HepG2 (cell line): ENCODE data around the gene DLL3. TPM values are rescaled to one million over a fixed set of nuclear protein-coding genes. Genes with fewer than 3 reads are reported as not detected.

ENCODE experiments used
- BCL6 ChIP-seq: IDR thresholded peaks from 2 replicates; pipeline ENCODE4 v1.6.1; 2016; ENCODE audit warnings: missing genetic modification reagents, missing compliant biosample characterization
- KLF9 ChIP-seq: IDR thresholded peaks from 2 replicates; pipeline ENCODE4 v1.6.1; 2016; ENCODE audit warnings: low read depth
- RARG ChIP-seq: sonication (generic); formaldehyde crosslinking; IDR thresholded peaks from 2 replicates; pipeline ENCODE4 v1.4.0; 2020; ENCODE audit warnings: low read depth, mild to moderate bottlenecking, missing genetic modification reagents
- THAP11 ChIP-seq: IDR thresholded peaks from 2 replicates; pipeline ENCODE4 v1.6.1; 2016; ENCODE audit warnings: missing biosample characterization, missing genetic modification reagents
- THRA ChIP-seq: sonication (generic); formaldehyde crosslinking; IDR thresholded peaks from 2 replicates; pipeline ENCODE4 v1.4.0; 2020; ENCODE audit warnings: missing genetic modification reagents, borderline replicate concordance
- ZMYM2 ChIP-seq: sonication (generic); formaldehyde crosslinking; IDR thresholded peaks from 2 replicates; pipeline ENCODE4 v1.8.0; 2022; ENCODE audit warnings: mild to moderate bottlenecking, missing genetic modification reagents
- ZNF570 ChIP-seq: sonication (generic); formaldehyde crosslinking; IDR thresholded peaks from 2 replicates; pipeline ENCODE4 v1.4.0; 2020; ENCODE audit warnings: mild to moderate bottlenecking, missing genetic modification reagents, borderline replicate concordance
- ZNF644 ChIP-seq: IDR thresholded peaks from 2 replicates; pipeline ENCODE4 v1.6.1; 2016; ENCODE audit warnings: low read depth
- polyA plus RNA-seq, 8 experiments: library from polyadenylated mRNA; depleted of rRNA in 3 of 8; stranded (reverse) in 7 of 8; unstranded in 1 of 8; fragments of >200 nt; fragmentation: Illumina TruSeq in 4 of 8; extraction: Trizol in 4 of 8; gene quantifications; 2 replicates each; pipeline versions ENCODE4 v1.2.1 to v1.2.3, GENCODE V29; 2011 to 2016; ENCODE audit warnings: low read depth in 4 of 8, missing spikeins in 1 of 8, mixed read lengths in 1 of 8; ENCODE audit not compliant: insufficient read depth in 1 of 8
- total RNA-seq, 5 experiments: library from RNA; depleted of rRNA; stranded (reverse); fragments of >200 nt; fragmentation: Illumina TruSeq; extraction: Trizol; gene quantifications; 2 replicates each; pipeline ENCODE4 v1.2.3, GENCODE V29; 2016; ENCODE audit warnings: low read depth in 1 of 5
- TF ChIP-seq, protein P1 (sequence below): sonication (generic); formaldehyde crosslinking; IDR thresholded peaks from 2 replicates; pipeline ENCODE4 v1.4.0; 2020; ENCODE audit warnings: missing genetic modification reagents
- TF ChIP-seq, protein P2 (sequence below): sonication (generic); formaldehyde crosslinking; IDR thresholded peaks from 2 replicates; pipeline ENCODE4 v1.8.1; 2023; ENCODE audit warnings: missing genetic modification reagents, mild to moderate bottlenecking, borderline replicate concordance
- TF ChIP-seq, protein P3 (sequence below): sonication (generic); formaldehyde crosslinking; IDR thresholded peaks from 2 replicates; pipeline ENCODE4 v1.4.0; 2020; ENCODE audit warnings: missing genetic modification reagents
- TF ChIP-seq, protein P4 (sequence below): sonication (generic); formaldehyde crosslinking; IDR thresholded peaks from 2 replicates; pipeline ENCODE4 v1.5.0; 2020; ENCODE audit warnings: mild to moderate bottlenecking, low read depth, missing genetic modification reagents, borderline replicate concordance

The DLL3 gene
- total and polyA plus RNA-seq, 2 of the 13 experiments (the other 11 are each of a cell fraction or from before 2014, with no cell fraction given), result 0.35 to 0.55 TPM

GRCh38 chr19:39506944-39507714, 8.4 kb downstream of the DLL3 start (continued):
- TF ChIP-seq ZMYM2 (CRISPR knock-in tag) (0 out of 2 replicates have a peak, but pooled peaks have one; percentile 63), RARG (CRISPR knock-in tag) (no peak), THAP11 (peak; percentile 73), THRA (CRISPR knock-in tag) (no peak), KLF9 (CRISPR knock-in tag) (no peak), ZNF570 (CRISPR knock-in tag) (no peak), BCL6 (CRISPR knock-in tag) (no peak), ZNF644 (no peak)
- TF ChIP-seq, protein P1, sequence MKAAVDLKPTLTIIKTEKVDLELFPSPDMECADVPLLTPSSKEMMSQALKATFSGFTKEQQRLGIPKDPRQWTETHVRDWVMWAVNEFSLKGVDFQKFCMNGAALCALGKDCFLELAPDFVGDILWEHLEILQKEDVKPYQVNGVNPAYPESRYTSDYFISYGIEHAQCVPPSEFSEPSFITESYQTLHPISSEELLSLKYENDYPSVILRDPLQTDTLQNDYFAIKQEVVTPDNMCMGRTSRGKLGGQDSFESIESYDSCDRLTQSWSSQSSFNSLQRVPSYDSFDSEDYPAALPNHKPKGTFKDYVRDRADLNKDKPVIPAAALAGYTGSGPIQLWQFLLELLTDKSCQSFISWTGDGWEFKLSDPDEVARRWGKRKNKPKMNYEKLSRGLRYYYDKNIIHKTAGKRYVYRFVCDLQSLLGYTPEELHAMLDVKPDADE (CRISPR knock-in tag), result peak; percentile 99
- TF ChIP-seq, protein P2, sequence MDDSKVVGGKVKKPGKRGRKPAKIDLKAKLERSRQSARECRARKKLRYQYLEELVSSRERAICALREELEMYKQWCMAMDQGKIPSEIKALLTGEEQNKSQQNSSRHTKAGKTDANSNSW (CRISPR knock-in tag), result peak; percentile 93; the same call in 1 of the 2 replicates
- TF ChIP-seq, protein P3, sequence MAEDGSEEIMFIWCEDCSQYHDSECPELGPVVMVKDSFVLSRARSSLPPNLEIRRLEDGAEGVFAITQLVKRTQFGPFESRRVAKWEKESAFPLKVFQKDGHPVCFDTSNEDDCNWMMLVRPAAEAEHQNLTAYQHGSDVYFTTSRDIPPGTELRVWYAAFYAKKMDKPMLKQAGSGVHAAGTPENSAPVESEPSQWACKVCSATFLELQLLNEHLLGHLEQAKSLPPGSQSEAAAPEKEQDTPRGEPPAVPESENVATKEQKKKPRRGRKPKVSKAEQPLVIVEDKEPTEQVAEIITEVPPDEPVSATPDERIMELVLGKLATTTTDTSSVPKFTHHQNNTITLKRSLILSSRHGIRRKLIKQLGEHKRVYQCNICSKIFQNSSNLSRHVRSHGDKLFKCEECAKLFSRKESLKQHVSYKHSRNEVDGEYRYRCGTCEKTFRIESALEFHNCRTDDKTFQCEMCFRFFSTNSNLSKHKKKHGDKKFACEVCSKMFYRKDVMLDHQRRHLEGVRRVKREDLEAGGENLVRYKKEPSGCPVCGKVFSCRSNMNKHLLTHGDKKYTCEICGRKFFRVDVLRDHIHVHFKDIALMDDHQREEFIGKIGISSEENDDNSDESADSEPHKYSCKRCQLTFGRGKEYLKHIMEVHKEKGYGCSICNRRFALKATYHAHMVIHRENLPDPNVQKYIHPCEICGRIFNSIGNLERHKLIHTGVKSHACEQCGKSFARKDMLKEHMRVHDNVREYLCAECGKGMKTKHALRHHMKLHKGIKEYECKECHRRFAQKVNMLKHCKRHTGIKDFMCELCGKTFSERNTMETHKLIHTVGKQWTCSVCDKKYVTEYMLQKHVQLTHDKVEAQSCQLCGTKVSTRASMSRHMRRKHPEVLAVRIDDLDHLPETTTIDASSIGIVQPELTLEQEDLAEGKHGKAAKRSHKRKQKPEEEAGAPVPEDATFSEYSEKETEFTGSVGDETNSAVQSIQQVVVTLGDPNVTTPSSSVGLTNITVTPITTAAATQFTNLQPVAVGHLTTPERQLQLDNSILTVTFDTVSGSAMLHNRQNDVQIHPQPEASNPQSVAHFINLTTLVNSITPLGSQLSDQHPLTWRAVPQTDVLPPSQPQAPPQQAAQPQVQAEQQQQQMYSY (CRISPR knock-in tag), result peak; percentile 79
- TF ChIP-seq, protein P4, sequence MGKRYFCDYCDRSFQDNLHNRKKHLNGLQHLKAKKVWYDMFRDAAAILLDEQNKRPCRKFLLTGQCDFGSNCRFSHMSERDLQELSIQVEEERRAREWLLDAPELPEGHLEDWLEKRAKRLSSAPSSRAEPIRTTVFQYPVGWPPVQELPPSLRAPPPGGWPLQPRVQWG (CRISPR knock-in tag), result no peak
